Thyroid gland (tissue), 4 donors: ENCODE data around the gene PDAP1. TPM values are rescaled to one million over a fixed set of nuclear protein-coding genes. Genes with fewer than 3 reads are reported as not detected.

Experiments used
- DNase-seq, 2 donors: peaks; one replicate each; pipeline ENCODE4 v3.0.0-alpha.2; 2019
- H3K27ac ChIP-seq, 3 donors: fragments of 200-600 bp; sonication (generic); 1 replicate in 2 of 3; 2 replicates in 1 of 3; pipeline ENCODE4 v1.5.1; 2016 to 2019; ENCODE audit warnings: mild to moderate bottlenecking in 1 of 3, moderate library complexity in 1 of 3
- H3K27me3 ChIP-seq: fragments of 200-600 bp; sonication (generic); one replicate; pipeline ENCODE4 v1.5.1; 2019
- H3K36me3 ChIP-seq, 2 donors: fragments of 200-600 bp; sonication (generic); one replicate each; pipeline ENCODE4 v1.5.1; 2016 to 2019
- H3K4me1 ChIP-seq, 2 donors: fragments of 200-600 bp; sonication (generic); one replicate each; pipeline ENCODE4 v1.5.1; 2017 to 2019
- H3K4me3 ChIP-seq, 3 donors: fragments of 200-600 bp; sonication (generic); replicated peaks in 1 of 3; 1 replicate in 2 of 3; 2 replicates in 1 of 3; pipeline ENCODE4 v1.5.1; 2016; ENCODE audit warnings: mild to moderate bottlenecking in 1 of 3
- H3K9me3 ChIP-seq: fragments of 200-600 bp; sonication (generic); one replicate; pipeline ENCODE4 v1.5.1; 2017
- CTCF ChIP-seq, 6 experiments: fragments of 200-600 bp in 3 of 6; fragments of 450-650 bp in 3 of 6; sonication (generic) in 3 of 6; IDR thresholded peaks; one replicate each; pipeline ENCODE4 v1.5.1; 2016 to 2019; ENCODE audit warnings: antibody characterized with exemption in 6 of 6, mild to moderate bottlenecking in 2 of 6, inconsistent platforms in 1 of 6, moderate library complexity in 1 of 6
- POLR2A ChIP-seq, 2 donors: fragments of 450-650 bp; IDR thresholded peaks; one replicate each; pipeline ENCODE4 v1.6.1; 2017; ENCODE audit warnings: antibody characterized with exemption in 2 of 2, mild to moderate bottlenecking in 2 of 2, moderate library complexity in 1 of 2
- WGBS, 2 donors: methylation state at CpG; one replicate each; pipeline ENCODE4 v1.1.5; 2017; 5-methylcytosine and 5-hydroxymethylcytosine counted together
- intact Hi-C: fragments of 100-400 bp; cut with DNase I; formaldehyde crosslinking; loops from one replicate; pipeline ENCODE4 v1.15.1; 2023
- total RNA-seq, 4 donors: library from RNA; depleted of rRNA; stranded (reverse); fragments of >200 nt; gene quantifications; one replicate each; pipeline ENCODE4 v1.2.3, GENCODE V29; 2016

The PDAP1 gene
- 100 to 1,000 TPM in 2 of 4 donors, 10 to 100 TPM in 2; 73.9 to 112 (median 93.2) TPM for total RNA-seq

GRCh38 chr7:99408379-99409191, at the start of gene PDAP1, which contains the start of gene BUD31:
Gene PDAP1 (minus strand): TSS chr7:99408597. CDS start chr7:99408548, 49 bp downstream.
Gene BUD31 (plus strand): TSS chr7:99408969. CDS start chr7:99411093, 2,124 bp downstream.
- H3K4me1 ChIP-seq: peaks cover 23 to 29% of the 10 kb centered on the region in 2 donors

GRCh38 chr7:99457650-99458493, 49.5 kb upstream of the PDAP1 start:
- intact Hi-C loops: no loop called here
- Histone ChIP-seq H3K36me3 (peaks cover 24 to 25% of the 10 kb centered on the region in 2 donors), H3K27ac (no peak overlapping the region), H3K4me1 (no peaks in the 10 kb centered on the region), H3K27me3 (no peaks in the 10 kb centered on the region), H3K4me3 (no peak overlapping the region), H3K9me3 (no peaks in the 10 kb centered on the region)
- TF ChIP-seq CTCF (IDR thresholded peaks at IDR 0.05): no peak
- TF ChIP-seq POLR2A (IDR thresholded peaks at IDR 0.05): no peak
- no peak for DNase-seq
- 80 to 87% methylated on average over 19 to 21 of the region's 26 CpGs for WGBS, 2 donors

More at GRCh38 chr7:99408379-99409191, at the start of gene PDAP1, which contains the start of gene BUD31:
- 1% methylated on average over 27 to 35 of the region's 72 CpGs for WGBS, 2 donors
- H3K27me3 ChIP-seq: no peaks in the 10 kb centered on the region
- H3K4me3 ChIP-seq: peak within 1 kb of the TSS; percentile 93 to 100 (median 96)
- peaks cover 33 to 39% of the 10 kb centered on the region in 2 donors for H3K36me3 ChIP-seq
- peak in 3 of 6 experiments; percentile 24 to 35 (median 29) for TF ChIP-seq CTCF (IDR thresholded peaks at IDR 0.05)
- peak in 1 of 2 donors; percentile 88 for TF ChIP-seq POLR2A (IDR thresholded peaks at IDR 0.05)
- DNase-seq: peak; percentile 93 to 94
- peak within 1 kb of the TSS; percentile 96 to 99 (median 99) for H3K27ac ChIP-seq
- intact Hi-C loops: loop anchor here (10.0 kb wide), 2 partner anchors 84 to 364 kb away; partner anchors contain the start of gene ARPC1A
- no peaks in the 10 kb centered on the region for H3K9me3 ChIP-seq

GRCh38 chr7:99457050-99457649, 48.8 kb upstream of the PDAP1 start:
- no peaks in the 10 kb centered on the region for H3K9me3 ChIP-seq
- H3K27me3 ChIP-seq: no peaks in the 10 kb centered on the region
- 82 to 88% methylated on average over 6 of the region's 6 CpGs for WGBS, 2 donors
- intact Hi-C loops: no loop called here
- H3K4me3 ChIP-seq: no peak overlapping the region
- no peak overlapping the region for H3K27ac ChIP-seq
- TF ChIP-seq CTCF (IDR thresholded peaks at IDR 0.05) (no peak), POLR2A (IDR thresholded peaks at IDR 0.05) (no peak)
- peaks cover 24 to 32% of the 10 kb centered on the region in 2 donors for H3K36me3 ChIP-seq
- DNase-seq: no peak
- no peaks in the 10 kb centered on the region for H3K4me1 ChIP-seq

GRCh38 chr7:99456288-99456687, 47.9 kb upstream of the PDAP1 start:
- Histone ChIP-seq H3K27ac (no peak overlapping the region), H3K36me3 (peaks cover 24 to 32% of the 10 kb centered on the region in 2 donors), H3K9me3 (no peaks in the 10 kb centered on the region), H3K4me3 (no peak overlapping the region), H3K4me1 (no peaks in the 10 kb centered on the region), H3K27me3 (no peaks in the 10 kb centered on the region)
- 81 to 85% methylated on average over 13 of the region's 13 CpGs for WGBS, 2 donors
- TF ChIP-seq CTCF (IDR thresholded peaks at IDR 0.05) (no peak), POLR2A (IDR thresholded peaks at IDR 0.05) (no peak)
- no peak for DNase-seq
- intact Hi-C loops: no loop called here
